SU-DHL-6 (cell line): Measurements from ENCODE around the gene SMC4.

Experiments
- H2AFZ ChIP-seq: fragments of 200-600 bp; sonication (generic); 2 replicates; pipeline ENCODE4 v1.6.1; 2014; ENCODE audit warnings: low read depth, mild to moderate bottlenecking, moderate library complexity, mixed read lengths, antibody characterized with exemption, low read length; ENCODE audit not compliant: severe bottlenecking
- H3F3A ChIP-seq: fragments of 200-600 bp; shearing (Covaris generic); 2 replicates; pipeline ENCODE4 v1.6.0; 2016; ENCODE audit warnings: antibody characterized with exemption, mild to moderate bottlenecking; ENCODE audit not compliant: insufficient read depth
- H3K27ac ChIP-seq: fragments of 200-600 bp; sonication (generic); 2 replicates; pipeline ENCODE4 v1.5.1; 2016; ENCODE audit warnings: low read depth, mild to moderate bottlenecking, low read length, moderate library complexity, mixed read lengths
- H3K27me3 ChIP-seq: fragments of 200-600 bp; sonication (generic), shearing (Covaris generic); 2 replicates; pipeline ENCODE4 v1.6.0; 2014; ENCODE audit warnings: mild to moderate bottlenecking, low read length
- H3K36me3 ChIP-seq: fragments of 200-600 bp; sonication (generic); 2 replicates; pipeline ENCODE4 v1.6.1; 2014; ENCODE audit warnings: mild to moderate bottlenecking, low read length, mixed read lengths
- H3K4me2 ChIP-seq: fragments of 300-600, 200-600 bp; shearing (Covaris generic), sonication (generic); 2 replicates; pipeline ENCODE4 v1.6.0; 2014; ENCODE audit warnings: low read length, low read depth, mild to moderate bottlenecking; ENCODE audit not compliant: poor library complexity, severe bottlenecking
- H3K4me3 ChIP-seq: fragments of 200-600 bp; sonication (generic); 2 replicates; pipeline ENCODE4 v1.5.1; 2014; ENCODE audit warnings: antibody characterized with exemption, low read length, mild to moderate bottlenecking, mixed read lengths; ENCODE audit not compliant: insufficient read depth, poor library complexity, severe bottlenecking
- H3K79me2 ChIP-seq: fragments of 200-600 bp; sonication (generic); 2 replicates; pipeline ENCODE4 v1.6.1; 2014; ENCODE audit warnings: mild to moderate bottlenecking, low read length, moderate library complexity; ENCODE audit not compliant: insufficient read depth
- H3K9ac ChIP-seq: fragments of 200-600 bp; sonication (generic); 2 replicates; pipeline ENCODE4 v1.7.0; 2014; ENCODE audit warnings: mild to moderate bottlenecking, low read length
- H3K9me2 ChIP-seq: fragments of 200-600 bp; sonication (generic); replicated peaks from 2 replicates; pipeline ENCODE4 v1.6.1; 2014; ENCODE audit warnings: low read length; ENCODE audit not compliant: insufficient read depth
- H3K9me3 ChIP-seq: fragments of 200-600 bp; sonication (generic); 2 replicates; pipeline ENCODE4 v1.6.1; 2014; ENCODE audit warnings: low read length, mixed read lengths; ENCODE audit not compliant: insufficient read depth
- H4K20me1 ChIP-seq: fragments of 200-600 bp; sonication (generic); 2 replicates; pipeline ENCODE4 v1.6.1; 2014; ENCODE audit warnings: low read depth, mild to moderate bottlenecking, antibody characterized with exemption, low read length, moderate library complexity, mixed read lengths
- CTCF ChIP-seq: fragments of 200-600 bp; sonication (generic); IDR thresholded peaks from one replicate; pipeline ENCODE4 v1.5.1; 2017; ENCODE audit warnings: antibody characterized with exemption, mild to moderate bottlenecking, low read length, moderate library complexity; ENCODE audit not compliant: insufficient read depth, poor library complexity, severe bottlenecking
- EZH2phosphoT487 ChIP-seq: fragments of 200-600 bp; sonication (generic), shearing (Covaris generic); conservative IDR thresholded peaks from 2 replicates; pipeline ENCODE4 v1.6.1; 2018; ENCODE audit warnings: mild to moderate bottlenecking, antibody characterized with exemption, low read length, moderate library complexity, mixed read lengths

SMC4 gene

GRCh38 chr3:160455846-160456245 is 56.4 kb downstream of the SMC4 start:
- H2AFZ ChIP-seq: no peak overlapping the region
- no peak for TF ChIP-seq EZH2phosphoT487
- no peak for TF ChIP-seq CTCF
- no peak overlapping the region for H3K9ac ChIP-seq
- H3K27ac ChIP-seq: no peak overlapping the region
- no peaks in the 10 kb centered on the region for H3K9me2 ChIP-seq
- H3K4me3 ChIP-seq: no peak overlapping the region
- no peak overlapping the region for H3K4me2 ChIP-seq
- H3F3A ChIP-seq: no peaks in the 10 kb centered on the region
- no peaks in the 10 kb centered on the region for H3K79me2 ChIP-seq
- H4K20me1 ChIP-seq: no peaks in the 10 kb centered on the region
- H3K27me3 ChIP-seq: no peaks in the 10 kb centered on the region
- no peaks in the 10 kb centered on the region for H3K36me3 ChIP-seq
- H3K9me3 ChIP-seq: no peaks in the 10 kb centered on the region

GRCh38 chr3:160458151-160458550 is 58.7 kb downstream of the SMC4 start:
- Histone ChIP-seq H3K9me3 (no peaks in the 10 kb centered on the region), H3K4me2 (no peak overlapping the region), H3K27me3 (no peaks in the 10 kb centered on the region), H2AFZ (no peak overlapping the region), H3K79me2 (no peaks in the 10 kb centered on the region), H4K20me1 (no peaks in the 10 kb centered on the region), H3K27ac (no peak overlapping the region), H3K4me3 (no peak overlapping the region), H3K9ac (no peak overlapping the region), H3F3A (no peaks in the 10 kb centered on the region), H3K9me2 (no peaks in the 10 kb centered on the region), H3K36me3 (no peaks in the 10 kb centered on the region)
- no peak for TF ChIP-seq CTCF
- no peak for TF ChIP-seq EZH2phosphoT487

- TF ChIP-seq EZH2phosphoT487 (no peak), CTCF (no peak)
Measured at GRCh38 chr3:160459450-160459970, 60.1 kb downstream of the SMC4 start.

More at GRCh38 chr3:160459450-160459970, 60.1 kb downstream of the SMC4 start:
- no peaks in the 10 kb centered on the region for H3K36me3 ChIP-seq
- H3K79me2 ChIP-seq: no peaks in the 10 kb centered on the region
- H3K9me3 ChIP-seq: no peaks in the 10 kb centered on the region
- no peak overlapping the region for H3K4me2 ChIP-seq
- H3K27ac ChIP-seq: no peak overlapping the region
- no peaks in the 10 kb centered on the region for H4K20me1 ChIP-seq
- no peaks in the 10 kb centered on the region for H3F3A ChIP-seq
- no peak overlapping the region for H3K9ac ChIP-seq
- H3K9me2 ChIP-seq: no peaks in the 10 kb centered on the region
- H3K4me3 ChIP-seq: no peak overlapping the region
- no peak overlapping the region for H2AFZ ChIP-seq
- no peaks in the 10 kb centered on the region for H3K27me3 ChIP-seq
